HG02610 (cell line): ENCODE measurements around the gene ETV5.
A peak's percentile ranks its signal among the peaks of the same experiment; 100 is the strongest.

Experiments used
- ATAC-seq: cut with Tn5 transposase; IDR thresholded peaks from one replicate; pipeline ENCODE4 v1.9.1; 2021; ENCODE audit warnings: mild to moderate bottlenecking, moderate library complexity; ENCODE audit not compliant: unreplicated experiment

Gene ETV5

DNA sequence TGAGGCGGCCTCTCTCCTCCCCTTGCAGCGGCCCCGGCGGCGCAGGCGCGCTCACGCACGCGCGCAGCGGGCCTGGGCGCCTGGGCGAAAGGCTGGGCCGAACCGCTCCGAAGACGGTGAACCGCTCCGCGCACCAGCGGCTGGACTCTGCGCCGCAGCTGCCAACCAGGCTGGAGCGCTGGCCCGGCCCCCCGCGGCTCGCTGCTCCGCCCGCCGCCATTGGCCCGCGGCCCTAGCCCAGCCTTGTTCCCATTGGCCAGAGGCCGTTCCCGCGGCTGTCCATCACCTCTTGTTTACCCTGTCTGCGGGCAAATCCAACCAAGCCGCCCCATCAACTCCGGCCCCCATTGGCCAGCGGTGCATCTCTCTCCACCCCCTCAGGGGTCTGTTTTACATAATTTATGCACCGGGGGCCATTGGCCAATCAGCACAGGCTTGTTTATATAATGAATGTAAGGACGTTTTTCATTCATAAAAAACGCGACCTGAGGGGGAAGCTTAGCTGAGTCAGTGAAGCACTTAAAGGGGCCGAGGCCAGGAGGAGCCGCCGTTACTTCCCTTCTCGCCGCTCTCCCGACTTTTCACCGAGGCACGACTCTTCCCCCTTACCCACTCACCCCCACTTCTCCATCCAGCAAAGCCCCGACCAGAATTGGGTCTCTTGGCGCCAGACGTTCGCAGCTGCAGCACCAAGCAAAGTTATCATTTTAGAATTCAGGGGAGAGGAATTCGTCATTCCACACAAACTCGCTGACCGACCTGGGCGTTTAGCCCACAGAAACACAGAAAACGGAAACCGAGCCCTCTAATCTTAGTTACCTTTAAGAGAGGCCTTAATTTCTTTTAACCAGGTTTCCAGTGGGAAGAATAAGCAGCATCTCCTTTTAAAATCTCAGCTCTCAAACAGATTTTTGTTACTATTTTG lies at the start of gene ETV5:
Gene ETV5, minus strand, starts transcription at position 149 of the 925 bp plus-strand sequence. CDS start 3,221 bp downstream, outside the sequence.
- ATAC-seq = peak; percentile 95

DNA sequence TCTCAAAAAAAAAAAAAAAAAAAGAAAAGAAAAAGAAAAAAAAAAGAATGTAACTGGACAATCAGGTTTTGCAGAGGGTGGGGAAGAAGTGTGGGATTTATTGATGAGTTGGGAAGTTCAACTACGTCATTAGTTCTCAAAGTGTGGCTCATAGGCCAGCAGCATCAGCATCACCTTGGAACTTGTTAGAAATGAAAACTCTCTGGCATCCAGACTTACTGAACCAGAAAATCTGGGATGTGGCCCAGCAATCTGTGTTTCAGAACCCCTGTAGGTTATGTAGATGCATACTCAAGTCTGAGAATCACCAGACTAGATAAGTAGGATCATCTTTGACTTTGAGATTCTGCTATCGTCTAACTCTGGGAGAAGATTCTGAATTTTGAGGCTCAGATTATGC lies 45.8 kb upstream of the ETV5 start:
- no peak for ATAC-seq

GRCh38 chr3:186152889-186153292 lies 44.0 kb upstream of the ETV5 start:
- ATAC-seq = peak; percentile 87

DNA sequence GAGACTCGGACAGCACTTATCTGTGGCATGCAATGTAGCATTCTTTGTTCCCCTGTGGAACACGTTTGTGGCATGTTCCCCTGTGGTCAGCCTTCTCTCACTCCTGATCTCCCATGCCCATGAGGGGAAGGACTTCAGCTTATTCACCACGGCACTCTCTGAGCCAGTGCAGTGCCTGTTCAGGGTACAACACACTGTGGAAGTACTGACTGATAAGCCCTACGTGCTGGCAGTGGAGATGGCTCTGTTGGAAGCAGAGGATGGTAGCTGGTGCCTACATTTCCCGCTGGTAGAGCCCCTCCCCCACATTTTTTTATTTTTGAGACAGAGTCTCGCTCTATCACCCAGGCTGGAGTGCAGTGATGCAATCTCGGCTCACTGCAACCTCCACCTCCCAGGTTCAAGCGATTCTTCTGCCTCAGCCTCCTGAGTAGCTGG lies 43.5 kb upstream of the ETV5 start:
- peak; percentile 11 for ATAC-seq

- ATAC-seq = no peak
Observed at GRCh38 chr3:186151077-186151971, 42.4 kb upstream of the ETV5 start.

DNA sequence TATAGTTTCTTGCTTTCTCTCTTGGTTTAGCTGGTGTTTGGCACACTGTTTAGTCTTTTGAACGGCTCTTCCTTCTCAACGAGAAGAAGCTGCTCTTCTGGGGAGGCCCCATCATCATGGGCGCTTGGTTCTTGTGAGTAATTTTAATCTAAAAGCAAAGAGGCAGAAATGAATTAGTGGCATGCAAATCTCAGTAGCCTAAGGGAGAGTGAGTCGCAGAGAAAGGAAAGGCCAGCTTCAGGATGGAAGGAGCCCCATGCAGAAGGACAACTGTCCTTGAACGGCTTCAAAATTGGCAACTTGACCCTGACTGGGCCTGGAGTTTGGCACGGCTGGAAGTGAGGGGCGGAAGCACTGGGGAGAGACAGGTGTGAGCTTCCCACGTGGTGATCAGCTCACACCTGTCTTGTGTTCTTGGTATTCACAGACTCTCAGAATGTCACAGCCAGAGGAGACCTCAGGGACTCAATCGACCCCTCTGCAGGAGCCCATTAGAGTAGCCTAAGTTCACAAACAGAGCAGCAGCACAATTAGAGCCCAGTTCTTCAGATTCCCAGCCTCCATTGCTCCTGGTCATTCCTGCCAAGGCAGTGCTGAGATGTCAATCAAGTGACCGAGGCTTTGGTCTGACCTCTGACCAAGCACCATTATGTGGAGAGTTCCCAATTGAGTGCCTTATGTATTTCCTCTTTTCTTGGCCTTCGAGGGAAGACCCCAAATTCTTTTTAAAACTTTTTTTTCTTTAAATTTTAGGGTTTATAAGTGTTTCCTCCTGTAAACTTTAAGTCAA lies 41.3 kb upstream of the ETV5 start:
- ATAC-seq = no peak

DNA sequence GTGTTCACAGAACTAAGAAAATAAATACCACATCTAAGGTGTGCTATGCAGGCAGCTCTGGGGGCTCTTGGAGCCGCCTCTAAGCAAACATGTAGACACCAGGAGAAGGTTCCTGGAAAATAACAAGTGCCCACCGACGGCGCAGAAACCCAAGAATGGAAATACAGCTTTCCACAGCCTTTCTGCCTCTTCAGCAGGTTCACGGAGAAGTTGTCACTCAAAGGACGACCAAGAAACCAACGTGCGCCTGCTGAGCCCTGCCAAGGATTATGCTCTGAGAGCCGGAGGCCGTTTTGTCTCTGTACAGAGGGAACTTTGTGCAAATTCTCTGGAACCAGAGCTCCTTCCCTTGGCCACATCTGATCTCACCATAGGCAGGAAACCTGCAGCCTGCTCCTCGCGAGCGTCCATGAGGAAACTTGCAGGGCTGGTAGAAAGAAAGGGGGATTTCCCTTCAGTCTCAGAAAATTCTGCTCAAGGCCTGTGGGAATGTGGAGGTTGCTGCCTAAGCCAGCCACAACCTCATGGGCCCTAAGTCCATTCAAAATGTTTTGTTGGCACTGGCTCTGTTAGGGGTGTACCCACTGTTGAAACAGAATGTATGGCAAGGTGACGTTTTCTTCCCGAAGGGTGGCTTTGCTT lies 40.6 kb upstream of the ETV5 start:
- no peak for ATAC-seq

DNA sequence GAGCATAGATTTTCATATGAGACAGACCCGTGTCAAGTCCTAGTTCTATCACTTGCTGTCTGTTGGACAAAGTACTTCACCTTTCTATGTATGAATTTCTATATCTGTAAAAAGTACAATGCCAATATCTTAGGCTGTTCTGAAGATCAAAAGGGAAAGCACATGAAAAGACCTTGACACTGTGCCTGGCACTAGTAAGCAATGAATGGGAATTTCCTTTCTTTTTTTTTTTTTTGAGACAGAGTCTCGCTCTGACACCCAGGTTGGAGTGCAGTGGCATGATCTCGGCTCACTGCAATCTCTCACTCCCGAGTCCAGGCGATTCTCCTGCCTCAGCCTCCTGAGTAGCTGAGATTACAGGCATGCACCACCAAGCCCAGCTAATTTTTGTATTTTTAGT lies 35.4 kb upstream of the ETV5 start:
- no peak for ATAC-seq

GRCh38 chr3:186143250-186143649 lies 34.4 kb upstream of the ETV5 start:
- no peak for ATAC-seq

DNA sequence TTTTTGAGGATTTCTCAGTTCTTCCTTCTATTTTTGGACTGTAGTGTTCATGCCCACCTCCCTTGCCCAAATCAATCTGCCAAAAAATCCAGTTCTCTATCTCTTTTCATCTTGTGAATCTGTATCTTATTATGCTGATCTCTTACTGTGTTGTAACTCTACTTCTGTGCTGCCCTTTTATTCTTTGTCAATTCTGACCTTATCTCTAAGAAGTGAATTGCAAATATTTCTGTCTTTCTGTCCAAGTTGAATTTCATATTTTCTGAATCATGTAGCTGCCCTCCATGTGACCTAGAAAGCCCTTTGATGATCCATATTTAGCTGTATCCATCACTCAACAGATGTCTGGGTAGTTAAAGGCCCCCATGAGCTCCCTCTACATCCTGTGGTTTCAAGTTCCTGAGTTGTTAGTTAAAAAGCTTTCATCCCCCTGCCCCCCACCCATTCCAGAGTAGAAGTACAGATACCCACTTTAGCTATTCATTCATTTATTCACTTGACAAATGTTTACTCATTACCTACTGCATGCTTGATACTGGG lies 33.6 kb upstream of the ETV5 start:
- ATAC-seq = no peak

DNA sequence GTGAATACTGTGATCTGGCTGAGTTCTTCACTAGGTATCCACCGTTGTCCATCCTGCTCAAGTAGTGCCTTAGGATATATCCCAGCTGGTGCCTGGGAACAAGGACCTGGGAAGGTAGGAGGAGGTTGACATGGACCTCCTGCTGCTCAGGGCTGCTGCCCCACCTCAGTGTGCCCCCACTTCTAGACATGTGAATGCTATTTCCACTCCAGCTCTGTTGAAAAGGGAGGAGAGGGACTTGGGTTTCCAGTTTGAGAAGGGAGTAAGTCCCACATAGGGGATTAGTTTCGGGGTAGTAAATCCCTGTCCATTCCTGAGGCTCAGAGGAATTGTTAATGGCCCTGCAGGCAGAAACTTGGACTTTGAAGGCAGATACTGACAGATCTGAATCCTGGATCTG lies 32.9 kb upstream of the ETV5 start:
- no peak for ATAC-seq

- ATAC-seq = no peak
Observed at GRCh38 chr3:186138272-186138981, 29.5 kb upstream of the ETV5 start.

- no peak for ATAC-seq
Observed at GRCh38 chr3:186137051-186137685, 28.3 kb upstream of the ETV5 start.

GRCh38 chr3:186133980-186134379 lies 25.1 kb upstream of the ETV5 start:
- ATAC-seq = no peak

DNA sequence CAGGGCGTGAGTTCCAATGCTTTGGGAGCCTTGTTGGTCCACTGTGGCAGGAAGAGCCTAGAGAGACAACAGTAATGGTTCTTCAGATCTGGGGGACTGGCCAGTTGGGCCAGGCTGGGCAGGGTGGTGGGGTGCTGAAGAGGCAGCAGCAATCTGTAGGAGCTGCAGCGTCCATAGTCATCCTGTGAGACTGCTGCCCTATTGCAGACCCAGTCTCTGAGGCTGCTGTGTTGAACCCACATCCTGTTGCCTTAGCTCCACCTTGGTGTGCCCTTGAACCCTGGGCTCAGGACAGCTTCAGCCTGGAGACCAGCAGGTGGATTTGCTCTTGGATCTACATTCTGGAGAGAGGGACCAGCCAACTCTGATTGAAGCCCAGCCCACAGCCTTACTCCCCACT lies 23.6 kb upstream of the ETV5 start:
- no peak for ATAC-seq

DNA sequence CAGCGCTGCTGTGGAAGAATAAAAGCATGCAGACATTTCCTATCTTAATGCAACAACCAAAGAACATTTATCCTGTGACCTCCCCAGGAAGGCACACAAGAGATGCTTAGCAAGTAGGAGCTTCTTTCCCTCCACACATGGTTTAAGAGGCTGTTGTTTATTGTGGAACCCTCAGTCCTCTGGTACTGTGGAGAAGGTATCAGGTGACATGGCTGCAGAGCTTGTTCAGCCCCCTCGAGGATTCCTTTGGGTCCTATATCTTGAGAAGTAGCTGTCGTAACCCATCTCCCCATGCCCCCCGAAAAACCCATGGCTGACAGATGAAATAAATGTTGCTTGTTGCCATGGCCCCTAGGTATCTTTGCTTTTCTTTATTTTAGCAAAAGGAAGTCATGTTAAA lies 20.3 kb upstream of the ETV5 start:
- ATAC-seq = no peak

DNA sequence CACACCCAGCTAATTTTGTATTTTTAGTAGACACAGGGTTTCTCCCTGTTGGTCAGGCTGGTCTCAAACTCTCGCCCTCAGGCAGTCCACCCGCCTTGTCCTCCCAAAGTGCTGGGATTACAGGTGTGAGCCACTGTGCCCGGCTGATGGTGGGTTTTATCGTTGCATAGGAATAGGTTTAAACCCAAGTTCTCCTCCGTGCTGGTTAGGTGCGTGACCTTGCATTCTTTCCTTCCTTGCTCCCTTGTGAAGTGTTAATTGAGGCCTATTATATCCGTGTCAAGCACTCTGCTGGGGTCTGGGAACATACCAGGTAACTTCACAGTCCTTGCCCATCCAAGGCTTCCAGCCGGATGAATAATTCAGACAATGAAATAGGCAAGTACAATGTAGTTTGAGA lies 19.3 kb upstream of the ETV5 start:
- ATAC-seq = no peak

DNA sequence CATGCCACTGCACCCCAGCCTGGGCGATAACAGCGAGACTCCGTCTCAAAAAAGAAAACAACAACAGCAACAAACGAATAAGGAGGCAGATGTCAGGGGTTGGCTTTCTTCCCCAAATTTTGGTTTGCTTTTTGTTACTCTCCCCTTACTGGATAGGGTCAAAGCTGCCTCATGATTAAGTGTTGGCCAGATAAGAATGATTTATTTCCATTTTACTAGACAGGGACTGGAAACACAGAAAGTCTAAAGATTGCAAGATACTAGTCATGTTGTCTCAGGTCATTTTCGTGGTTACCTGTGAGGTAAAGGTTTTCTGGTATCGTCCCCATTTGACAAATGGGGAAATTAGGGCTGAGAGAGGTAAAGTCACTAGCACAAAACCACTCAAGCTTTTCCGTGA lies 18.6 kb upstream of the ETV5 start:
- ATAC-seq = no peak

DNA sequence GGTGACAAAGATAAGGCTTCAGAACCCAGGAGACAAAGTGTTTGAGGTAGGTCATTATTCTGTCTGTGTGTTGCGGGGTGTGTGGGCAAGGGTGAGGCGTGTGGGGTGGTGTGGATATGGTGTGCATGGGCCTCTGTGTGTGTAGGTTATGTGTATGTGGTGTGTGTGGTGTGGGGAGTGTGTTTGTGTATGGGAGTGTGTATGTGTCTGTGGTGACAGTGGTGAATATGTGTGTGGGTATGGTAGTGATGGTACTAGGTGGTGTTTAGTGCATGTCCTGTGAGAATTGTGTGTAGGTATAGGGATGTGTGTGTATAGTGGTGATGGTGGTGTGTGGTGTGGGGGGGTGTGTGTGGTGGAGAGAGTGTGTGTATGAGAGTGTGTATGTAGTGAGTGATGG lies 16.2 kb upstream of the ETV5 start:
- no peak for ATAC-seq
